Epithelial cell of prostate (primary cell): ENCODE data around the gene CA12.

ENCODE experiments used
- DNase-seq: peaks from one replicate; pipeline ENCODE4 v3.0.0-alpha.2; 2011; ENCODE audit warnings: low read depth, low spot score
- H3K27ac ChIP-seq: fragments of 450-650 bp; 2 replicates; pipeline ENCODE4 v1.5.1; 2017; ENCODE audit warnings: mild to moderate bottlenecking

CA12 gene

GRCh38 chr15:63277893-63278456 lies 103.7 kb downstream of the CA12 start:
- DNase-seq = no peak
- peak overlapping the region; percentile 37 for H3K27ac ChIP-seq

GRCh38 chr15:63277038-63277892 lies 104.4 kb downstream of the CA12 start, which contains the start of gene APH1B:
APH1B (plus strand) TSS chr15:63277605; CDS start chr15:63277624, 19 bp downstream.
- H3K27ac ChIP-seq = peak within 1 kb of the TSS; percentile 38
- no peak for DNase-seq

GRCh38 chr15:63276342-63277037 lies 105.2 kb downstream of the CA12 start:
- H3K27ac ChIP-seq = peak overlapping the region; percentile 38
- DNase-seq = no peak

- H3K27ac ChIP-seq = no peak overlapping the region
- DNase-seq = no peak
Measured at GRCh38 chr15:63274427-63274826, 107.2 kb downstream of the CA12 start.
